RPMI7951 (cell line): ENCODE measurements around the gene CADM2. TPM values are rescaled to one million over a fixed set of nuclear protein-coding genes. Genes with fewer than 3 reads are reported as not detected.
"Not testable (repeated sequence)": the region's sequence is repeated elsewhere in the genome, so short reads cannot be mapped to it uniquely, and the experiment has no call there.

Experiments
- DNase-seq: peaks from one replicate; pipeline ENCODE4 v3.0.0-alpha.2; 2012; ENCODE audit warnings: low read depth
- total RNA-seq: library from RNA; depleted of rRNA; stranded (reverse); fragments of >200 nt; shearing (Covaris generic); gene quantifications from 2 replicates; pipeline ENCODE4 v1.2.3, GENCODE V29; 2014

CADM2 gene
- total RNA-seq, 1 experiment from 2014 or later, result not detected

- no peak for DNase-seq
These were observed 118.2 kb downstream of the CADM2 start for GRCh38 chr3:85077018-85077417.

GRCh38 chr3:85081191-85081906 is 122.6 kb downstream of the CADM2 start:
- no peak for DNase-seq

- no peak for DNase-seq
These were observed 131.7 kb downstream of the CADM2 start for GRCh38 chr3:85090495-85090894.

GRCh38 chr3:85100316-85100715 is 141.5 kb downstream of the CADM2 start:
- no peak for DNase-seq

- no peak for DNase-seq
These were observed 144.0 kb downstream of the CADM2 start for GRCh38 chr3:85102781-85103180.

- no peak for DNase-seq
These were observed 151.6 kb downstream of the CADM2 start for GRCh38 chr3:85110393-85110792.

GRCh38 chr3:85120879-85121278 is 162.1 kb downstream of the CADM2 start:
- no peak for DNase-seq

GRCh38 chr3:85132864-85133263 is 174.1 kb downstream of the CADM2 start:
- DNase-seq, result not testable (repeated sequence)

GRCh38 chr3:85133691-85134420 is 175.1 kb downstream of the CADM2 start:
- not testable (repeated sequence) for DNase-seq

GRCh38 chr3:85142626-85143025 is 183.8 kb downstream of the CADM2 start:
- DNase-seq, result no peak

- DNase-seq, result no peak
These were observed 189.2 kb downstream of the CADM2 start for GRCh38 chr3:85148036-85148435.

- no peak for DNase-seq
These were observed 192.8 kb downstream of the CADM2 start for GRCh38 chr3:85151555-85151954.

GRCh38 chr3:85153279-85153678 is 194.5 kb downstream of the CADM2 start:
- not testable (repeated sequence) for DNase-seq

GRCh38 chr3:85159376-85159775 is 200.6 kb downstream of the CADM2 start:
- no peak for DNase-seq

GRCh38 chr3:85161544-85161943 is 202.8 kb downstream of the CADM2 start:
- no peak for DNase-seq

- DNase-seq, result no peak
These were observed 204.1 kb downstream of the CADM2 start for GRCh38 chr3:85162905-85163304.

GRCh38 chr3:85164436-85164835 is 205.6 kb downstream of the CADM2 start:
- DNase-seq, result no peak

- DNase-seq, result no peak
These were observed 208.8 kb downstream of the CADM2 start for GRCh38 chr3:85167576-85167975.

GRCh38 chr3:85170646-85171045 is 211.9 kb downstream of the CADM2 start:
- DNase-seq, result no peak

GRCh38 chr3:85171976-85172375 is 213.2 kb downstream of the CADM2 start:
- DNase-seq, result no peak

GRCh38 chr3:85176799-85177198 is 218.0 kb downstream of the CADM2 start:
- no peak for DNase-seq

- no peak for DNase-seq
These were observed 224.4 kb downstream of the CADM2 start for GRCh38 chr3:85182975-85183752.

- DNase-seq, result no peak
These were observed 226.7 kb downstream of the CADM2 start for GRCh38 chr3:85185495-85185894.
